Breast epithelium (tissue), 3 donors: ENCODE measurements around the gene CCDC70.

ENCODE experiments used
- CTCF ChIP-seq, 3 donors: fragments of 450-650 bp; IDR thresholded peaks; one replicate each; pipeline ENCODE4 v1.5.1; 2016 to 2017; ENCODE audit warnings: antibody characterized with exemption in 3 of 3, mild to moderate bottlenecking in 3 of 3, moderate library complexity in 3 of 3
- POLR2AphosphoS5 ChIP-seq, 3 donors: sonication (generic); formaldehyde crosslinking; IDR thresholded peaks; one replicate each; pipeline ENCODE4 v1.6.1; 2017; ENCODE audit warnings: antibody characterized with exemption in 3 of 3

GRCh38 chr13:51828730-51829567, 32.8 kb upstream of the CCDC70 start:
- TF ChIP-seq POLR2AphosphoS5 (IDR thresholded peaks at IDR 0.05) (no peak), CTCF (IDR thresholded peaks at IDR 0.05) (no peak)
